NCI-H1436 (cell line): Measurements from ENCODE around the gene GPATCH1.
"Not testable (repeated sequence)": the region's sequence is repeated elsewhere in the genome, so short reads cannot be mapped to it uniquely, and the experiment has no call there.

Experiments used
- DNase-seq: peaks from one replicate; lab custom pipeline; 2025; lab: John Stamatoyannopoulos, UW

GPATCH1 gene, protein sequence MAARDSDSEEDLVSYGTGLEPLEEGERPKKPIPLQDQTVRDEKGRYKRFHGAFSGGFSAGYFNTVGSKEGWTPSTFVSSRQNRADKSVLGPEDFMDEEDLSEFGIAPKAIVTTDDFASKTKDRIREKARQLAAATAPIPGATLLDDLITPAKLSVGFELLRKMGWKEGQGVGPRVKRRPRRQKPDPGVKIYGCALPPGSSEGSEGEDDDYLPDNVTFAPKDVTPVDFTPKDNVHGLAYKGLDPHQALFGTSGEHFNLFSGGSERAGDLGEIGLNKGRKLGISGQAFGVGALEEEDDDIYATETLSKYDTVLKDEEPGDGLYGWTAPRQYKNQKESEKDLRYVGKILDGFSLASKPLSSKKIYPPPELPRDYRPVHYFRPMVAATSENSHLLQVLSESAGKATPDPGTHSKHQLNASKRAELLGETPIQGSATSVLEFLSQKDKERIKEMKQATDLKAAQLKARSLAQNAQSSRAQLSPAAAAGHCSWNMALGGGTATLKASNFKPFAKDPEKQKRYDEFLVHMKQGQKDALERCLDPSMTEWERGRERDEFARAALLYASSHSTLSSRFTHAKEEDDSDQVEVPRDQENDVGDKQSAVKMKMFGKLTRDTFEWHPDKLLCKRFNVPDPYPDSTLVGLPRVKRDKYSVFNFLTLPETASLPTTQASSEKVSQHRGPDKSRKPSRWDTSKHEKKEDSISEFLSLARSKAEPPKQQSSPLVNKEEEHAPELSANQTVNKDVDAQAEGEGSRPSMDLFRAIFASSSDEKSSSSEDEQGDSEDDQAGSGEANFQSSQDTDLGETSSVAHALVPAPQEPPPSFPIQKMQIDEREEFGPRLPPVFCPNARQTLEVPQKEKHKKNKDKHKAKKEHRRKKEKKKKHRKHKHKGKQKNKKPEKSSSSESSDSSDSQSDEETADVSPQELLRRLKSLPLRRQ

DNA sequence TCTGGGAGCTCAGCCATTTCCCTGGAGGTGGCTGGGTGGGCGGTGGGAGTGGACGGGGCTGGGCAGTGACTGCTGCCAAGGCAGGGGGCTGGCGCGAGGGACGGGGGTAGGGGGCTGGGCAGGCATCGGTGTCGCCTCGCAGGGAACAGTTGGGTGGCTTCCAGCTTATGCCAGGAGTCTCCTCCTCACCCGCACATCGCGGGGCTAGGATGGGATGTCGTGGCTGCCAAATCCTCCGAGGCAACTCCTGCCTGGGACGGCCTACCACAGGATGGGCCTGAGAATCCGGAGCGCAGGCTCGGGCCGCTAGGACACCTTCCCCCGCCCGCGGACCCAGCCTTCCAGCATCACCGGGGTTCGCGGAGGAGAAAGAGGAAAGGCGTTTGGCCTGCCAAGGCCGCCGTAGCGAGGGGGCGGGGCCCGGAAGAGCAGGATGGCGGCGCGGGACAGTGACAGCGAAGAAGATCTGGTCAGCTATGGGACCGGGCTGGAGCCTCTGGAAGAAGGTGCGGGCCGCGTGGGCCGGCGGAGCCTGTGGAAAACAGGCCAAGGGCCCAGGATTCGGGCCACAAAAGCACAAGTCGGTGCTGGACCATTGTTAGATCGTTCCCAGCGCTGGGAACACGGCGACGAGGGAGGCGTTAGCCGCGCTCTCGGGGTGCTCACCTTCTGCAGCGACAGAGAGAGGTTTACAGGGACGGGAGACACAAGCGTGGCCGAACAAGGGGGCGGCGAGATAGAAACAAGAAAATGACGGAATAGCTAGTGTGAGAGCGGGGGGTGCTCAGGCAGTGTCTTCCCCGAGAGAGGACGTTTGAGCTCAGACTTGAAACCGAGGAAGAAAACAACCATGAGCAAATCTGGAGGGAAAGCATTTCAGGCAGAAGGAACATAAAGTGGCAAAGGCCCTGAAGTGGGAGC is at the start of gene GPATCH1:
Gene GPATCH1 (plus strand): TSS at position 421 of the 921 bp plus-strand sequence. CDS start 13 bp downstream, at position 434.
- DNase-seq: peak; percentile 79

DNA sequence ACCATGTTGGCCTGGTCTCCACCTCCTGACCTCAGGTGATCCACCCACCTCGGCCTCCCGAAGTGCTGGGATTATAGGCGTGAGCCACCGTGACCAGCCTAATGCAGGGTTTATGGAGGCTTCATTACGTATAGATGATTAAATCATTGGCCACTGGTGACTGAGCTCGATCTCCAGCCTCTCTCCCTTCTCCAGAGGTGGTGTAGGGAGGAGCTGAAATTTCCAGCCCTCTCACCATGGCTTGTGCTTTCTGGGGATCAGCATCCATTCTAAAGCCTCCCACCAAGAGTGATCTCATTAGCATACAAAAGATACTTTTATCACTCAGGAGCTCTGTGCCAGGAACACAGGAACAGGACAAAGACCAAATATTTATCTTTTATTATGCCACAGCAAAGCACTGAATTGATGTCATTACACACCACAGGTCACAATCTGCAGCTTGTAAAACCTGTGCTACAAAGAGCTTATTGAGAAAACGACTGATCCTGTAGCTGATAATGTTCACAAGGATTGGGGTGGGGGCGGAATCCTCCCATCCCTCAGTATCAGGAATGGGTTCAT is 48.7 kb upstream of the GPATCH1 start:
- no peak for DNase-seq

DNA sequence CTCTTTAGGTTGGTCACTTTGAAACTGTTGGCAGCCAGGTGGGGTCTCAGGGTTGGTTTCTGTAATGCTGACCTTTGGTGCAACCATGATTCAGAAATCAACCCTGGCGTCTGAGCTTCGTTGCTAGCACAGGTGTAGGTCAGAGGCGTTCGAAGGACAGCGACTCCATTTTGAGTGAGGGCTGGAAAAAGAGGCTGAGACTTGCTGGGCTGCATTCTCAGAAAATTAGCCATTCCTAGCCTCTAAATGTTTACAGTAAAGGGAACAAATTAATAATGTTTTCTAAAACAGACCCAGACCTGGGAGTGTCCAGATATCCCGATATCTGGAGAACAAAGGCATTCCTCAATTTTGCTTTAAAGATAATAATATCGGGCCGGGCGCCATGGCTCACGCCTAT is 45.5 kb upstream of the GPATCH1 start:
- no peak for DNase-seq

DNA sequence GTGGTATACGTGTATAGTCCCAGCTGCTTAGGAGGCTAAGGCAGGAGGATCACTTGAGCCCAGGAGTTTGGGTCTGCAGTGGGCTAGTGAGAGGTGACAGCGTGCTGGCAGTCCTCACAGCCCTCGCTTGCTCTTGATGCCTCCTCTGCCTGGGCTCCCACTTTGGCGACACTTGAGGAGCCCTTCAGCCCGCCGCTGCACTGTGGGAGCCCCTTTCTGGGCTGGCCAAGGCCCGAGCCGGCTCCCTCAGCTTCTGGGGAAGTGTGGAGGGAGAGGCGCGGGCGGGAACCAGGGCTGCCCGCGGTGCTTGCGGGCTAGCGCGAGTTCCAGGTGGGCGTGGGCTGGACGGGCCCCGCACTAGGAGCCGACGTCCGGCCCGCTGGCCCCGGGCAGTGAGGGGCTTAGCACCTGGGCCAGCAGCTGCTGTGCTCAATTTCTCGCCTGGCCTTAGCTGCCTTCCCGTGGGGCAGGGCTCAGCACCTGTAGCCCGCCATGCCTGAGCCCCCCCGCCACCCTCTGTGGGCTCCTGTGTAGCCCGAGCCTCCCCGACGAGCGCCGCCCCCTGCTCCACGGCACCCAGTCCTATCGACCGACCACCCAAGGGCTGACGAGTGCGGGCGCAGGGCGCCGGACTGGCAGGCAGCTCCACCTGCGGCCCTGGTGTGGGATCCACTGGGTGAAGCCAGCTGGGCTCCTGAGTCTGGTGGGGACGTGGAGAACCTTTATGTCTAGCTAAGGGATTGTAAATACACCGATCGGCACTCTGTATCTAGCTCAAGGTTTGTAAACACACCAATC is 44.4 kb upstream of the GPATCH1 start:
- not testable (repeated sequence) for DNase-seq

DNA sequence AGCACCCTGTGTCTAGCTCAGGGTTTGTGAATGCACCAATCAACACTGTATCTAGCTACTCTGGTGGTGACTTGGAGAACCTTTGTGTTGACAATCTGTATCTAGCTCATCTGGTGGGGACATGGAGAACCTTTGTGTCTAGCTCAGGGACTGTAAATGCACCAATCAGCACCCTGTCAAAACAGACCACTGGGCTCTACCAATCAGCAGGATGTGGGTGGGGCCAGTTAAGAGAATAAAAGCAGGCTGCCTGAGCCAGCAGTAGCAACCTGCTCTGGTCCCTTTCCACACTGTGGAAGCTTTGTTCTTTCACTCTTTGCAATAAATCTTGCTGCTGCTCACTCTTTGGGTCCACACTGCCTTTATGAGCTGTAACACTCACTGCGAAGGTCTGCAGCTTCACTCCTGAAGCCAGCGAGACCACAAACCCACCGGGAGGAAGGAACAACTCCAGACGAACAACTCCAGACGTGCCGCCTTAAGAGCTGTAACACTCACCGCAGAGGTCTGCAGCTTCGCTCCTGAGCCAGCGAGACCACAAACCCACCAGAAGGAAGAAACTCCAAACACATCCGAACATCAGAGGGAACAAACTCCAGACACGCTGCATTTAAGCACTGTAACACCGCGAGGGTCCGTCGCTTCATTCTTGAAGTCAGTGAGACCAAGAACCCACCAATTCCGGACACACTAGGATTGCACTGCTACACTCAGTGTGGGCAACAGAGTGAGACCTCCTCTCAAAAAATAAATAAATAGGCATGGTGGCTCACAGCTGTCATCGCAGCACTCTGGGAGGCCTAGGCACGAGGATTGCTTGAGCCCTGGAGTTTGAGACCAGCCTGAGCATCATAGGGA is 43.6 kb upstream of the GPATCH1 start:
- DNase-seq: not testable (repeated sequence)

DNA sequence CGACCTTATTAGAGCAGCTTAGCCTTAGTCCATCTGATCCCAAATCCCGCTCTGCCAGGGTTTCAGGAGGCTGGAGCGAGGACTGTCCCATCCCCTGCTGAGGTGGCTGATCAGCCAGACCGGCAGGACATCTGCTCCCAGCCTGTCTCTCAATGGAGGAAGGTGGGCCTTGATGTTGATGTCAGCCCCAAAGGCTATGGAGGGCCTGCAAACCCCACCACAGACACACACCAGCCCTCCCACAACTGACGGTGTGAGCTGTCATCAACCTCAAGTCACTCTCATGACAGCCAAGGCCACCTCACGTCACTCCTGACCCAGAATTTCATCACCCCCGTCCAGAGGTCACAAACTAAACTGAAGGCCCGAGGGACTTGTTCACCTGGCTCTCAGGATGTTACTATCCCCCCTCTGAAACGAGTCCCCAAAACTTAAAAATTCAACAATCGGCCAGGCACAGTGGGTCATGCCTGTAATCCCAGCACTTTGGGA is 41.8 kb upstream of the GPATCH1 start:
- no peak for DNase-seq

DNA sequence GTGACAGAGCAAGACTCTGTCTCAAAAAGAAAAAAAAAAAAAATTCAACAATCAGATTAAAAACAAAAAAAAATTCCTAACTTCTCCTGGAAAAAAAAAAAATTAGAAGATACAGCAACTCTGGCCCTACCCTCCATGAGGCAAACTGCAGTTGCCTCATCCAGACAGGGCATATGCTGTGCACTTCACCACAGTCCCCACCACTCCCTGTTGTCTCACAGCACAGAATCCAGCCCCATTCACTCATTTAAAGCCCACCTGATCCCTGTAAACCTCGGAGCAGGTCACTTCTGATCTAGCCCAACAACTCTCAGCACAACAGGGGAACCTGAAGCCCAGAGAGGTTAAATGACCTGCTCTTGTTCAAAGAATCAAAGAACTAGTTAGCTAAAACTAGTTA is 41.2 kb upstream of the GPATCH1 start:
- no peak for DNase-seq

DNA sequence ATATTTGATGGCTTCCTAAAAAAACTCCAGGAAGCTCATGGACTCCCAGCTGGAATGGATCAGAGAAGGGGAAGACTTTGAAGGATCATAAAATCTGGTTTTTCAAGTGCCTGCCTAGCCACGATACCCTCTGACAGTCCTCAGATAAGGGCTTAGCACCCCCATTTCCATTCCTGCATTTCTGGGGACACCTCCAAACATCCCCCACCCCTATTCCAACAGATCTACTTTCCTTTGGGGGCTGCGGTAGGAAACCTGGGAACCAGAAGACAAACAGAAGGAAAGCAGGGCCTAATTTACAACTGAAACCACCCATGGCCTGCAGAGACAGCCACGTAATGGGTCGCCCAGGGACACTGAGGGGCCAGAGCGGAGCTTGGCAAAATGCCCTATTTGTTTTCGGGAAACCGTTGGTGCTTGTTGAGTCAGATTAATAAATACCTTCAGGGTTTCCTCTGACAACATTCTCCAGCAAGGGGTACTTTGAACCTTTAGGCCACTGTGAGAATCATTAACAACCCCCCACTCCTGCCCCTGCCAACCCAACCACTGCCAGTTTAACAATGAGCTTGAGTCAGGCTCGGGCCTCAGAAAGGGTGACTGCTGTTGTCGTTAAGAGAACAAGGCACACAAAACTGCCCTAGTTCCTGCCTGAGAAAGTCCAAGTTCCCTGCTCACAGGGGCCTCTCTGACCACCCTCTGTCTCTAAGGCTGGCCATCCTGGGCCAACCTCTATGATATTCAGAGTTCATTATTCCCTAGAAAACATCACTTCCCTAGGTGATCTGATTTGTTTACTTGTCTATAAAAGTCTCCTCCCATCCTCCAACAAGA is 39.8 kb upstream of the GPATCH1 start:
- no peak for DNase-seq

DNA sequence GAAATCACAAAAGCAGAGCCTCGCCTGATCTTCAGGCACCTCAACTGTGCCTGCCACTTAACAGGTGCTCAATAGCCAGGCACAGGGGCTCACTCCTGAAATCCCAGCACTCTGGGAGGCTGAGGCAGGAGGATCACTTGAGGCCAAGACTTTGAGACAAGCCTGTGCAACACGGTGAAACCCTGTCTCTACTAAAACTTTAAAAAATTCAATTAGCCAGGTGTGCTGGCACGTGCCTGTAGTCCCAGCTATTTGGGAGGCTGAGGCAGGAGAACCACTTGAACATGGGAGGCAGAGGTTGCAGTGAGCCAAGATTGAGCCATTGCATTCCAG is 39.2 kb upstream of the GPATCH1 start:
- not testable (repeated sequence) for DNase-seq

DNA sequence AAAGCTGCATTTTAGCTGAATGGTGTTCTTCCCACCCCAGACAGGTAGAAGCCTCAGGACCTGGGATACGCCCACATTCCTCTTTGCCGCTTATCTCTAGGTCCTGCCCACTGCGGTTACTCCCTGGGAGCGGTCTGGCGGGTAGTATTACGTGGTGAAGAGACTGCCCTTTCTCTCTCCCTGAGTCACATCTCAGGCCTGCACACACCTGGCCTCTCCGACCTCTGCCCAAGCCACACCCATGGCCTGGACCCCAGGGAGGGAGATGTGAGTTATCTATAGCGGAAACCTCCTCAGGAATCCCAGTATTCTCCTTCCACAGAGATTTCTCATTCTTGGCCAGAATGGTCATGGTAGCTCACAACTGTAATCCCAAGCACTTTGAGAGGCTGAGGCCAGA is 33.6 kb upstream of the GPATCH1 start:
- DNase-seq: no peak

DNA sequence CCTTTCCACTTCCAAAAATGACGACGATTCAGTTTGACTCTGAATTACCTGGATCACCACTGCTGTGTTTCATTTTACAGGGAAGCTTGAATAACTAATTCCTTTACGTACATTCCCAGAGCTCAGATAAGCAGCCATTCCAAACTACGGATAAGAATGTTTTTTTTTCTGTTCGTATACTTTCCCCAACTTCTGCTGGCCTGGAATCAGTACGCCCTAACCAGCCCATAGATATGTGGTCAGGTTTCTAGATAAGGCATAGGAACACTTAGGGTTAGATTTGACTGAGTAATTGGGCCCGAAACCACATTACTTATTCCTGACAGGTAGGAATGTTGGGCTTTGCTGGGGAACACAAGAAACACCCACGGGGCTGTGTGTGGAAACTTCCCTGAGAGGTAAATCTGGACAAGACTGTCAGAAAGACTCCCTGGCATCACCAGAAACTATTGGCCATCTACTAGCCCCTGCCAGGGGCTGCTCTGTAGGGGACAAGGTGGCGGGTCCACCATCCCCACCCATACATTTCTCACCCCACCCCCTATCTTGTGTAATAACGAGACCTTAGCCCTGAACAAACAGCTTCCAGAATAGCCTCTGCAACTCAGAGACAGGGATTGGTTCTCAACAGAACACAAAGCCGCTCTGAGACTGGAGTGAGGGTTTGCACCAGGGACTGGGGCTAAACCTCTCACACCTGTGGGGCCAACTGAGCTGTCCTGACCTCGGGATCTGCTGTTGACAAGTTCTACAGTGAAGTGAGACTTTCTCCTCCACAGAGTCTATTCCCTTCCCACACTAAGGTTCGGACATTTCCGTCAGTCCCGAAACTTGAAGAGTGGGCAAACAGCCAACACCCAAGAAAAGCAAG is 31.9 kb upstream of the GPATCH1 start:
- DNase-seq: no peak

DNA sequence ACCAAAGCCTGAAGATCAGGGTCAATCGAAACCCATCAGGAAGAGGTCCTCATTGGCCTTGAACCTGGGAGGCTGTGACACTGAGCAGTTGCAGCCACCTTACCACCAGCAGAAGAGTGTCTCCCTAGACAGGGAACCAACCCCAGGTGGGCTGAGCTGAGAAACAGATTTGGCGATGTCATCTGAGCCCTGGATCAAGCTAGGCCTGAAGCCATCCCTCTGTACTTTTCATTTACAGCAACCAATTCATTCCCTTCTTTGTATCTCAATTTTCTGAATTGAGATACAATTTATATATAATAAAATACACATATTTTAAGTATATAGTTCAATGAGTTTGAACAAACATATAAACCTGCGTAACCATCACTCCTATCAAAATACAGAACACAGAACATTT is 30.9 kb upstream of the GPATCH1 start:
- DNase-seq: no peak

DNA sequence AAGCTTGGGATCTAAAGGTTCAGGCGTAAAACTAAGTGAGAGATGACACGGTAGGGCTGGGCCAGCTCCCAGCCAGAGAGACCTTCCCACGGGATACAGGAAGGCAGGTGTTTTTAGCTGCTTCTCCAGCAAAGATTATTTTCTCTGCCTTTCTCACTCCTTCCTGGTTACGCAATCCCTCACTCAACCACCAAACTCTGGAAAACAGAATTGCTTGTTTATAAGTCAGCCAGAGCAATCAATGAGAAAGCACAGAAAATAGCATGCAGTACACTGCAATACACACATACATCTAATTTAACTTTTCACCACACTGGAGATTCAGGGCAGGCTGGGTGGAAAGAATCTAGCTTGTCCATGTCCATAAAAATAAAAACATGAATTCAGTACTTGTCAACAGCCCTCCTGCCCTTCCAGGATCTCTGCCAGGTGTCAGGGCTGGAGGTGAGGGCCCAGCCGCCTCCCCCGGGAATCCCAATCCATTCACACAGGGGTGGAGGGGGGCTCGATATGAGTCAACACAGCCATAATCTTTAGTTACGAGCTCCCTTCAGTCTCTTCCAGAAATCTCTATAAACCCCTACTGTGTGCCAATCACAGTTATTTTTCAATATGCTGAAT is 28.5 kb upstream of the GPATCH1 start:
- DNase-seq: no peak

DNA sequence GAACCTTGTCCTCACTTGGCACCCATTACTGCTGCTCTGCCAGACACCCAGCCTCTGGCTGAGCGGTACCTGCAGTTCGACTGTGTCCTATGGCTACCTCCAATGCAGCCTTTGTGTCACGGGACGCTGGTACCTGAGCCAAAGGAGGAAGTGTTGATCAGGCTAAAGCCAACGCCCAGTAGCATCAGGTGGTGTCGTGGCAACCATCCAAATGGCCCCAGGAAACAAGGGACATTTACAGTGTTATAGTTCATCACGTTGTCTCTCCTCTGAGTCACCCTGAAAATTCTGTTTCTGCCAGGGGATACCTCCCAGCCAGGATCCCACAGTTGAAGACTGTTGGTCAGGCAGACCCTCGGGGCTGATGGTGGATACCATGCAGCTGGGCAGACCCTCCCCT is 26.4 kb upstream of the GPATCH1 start:
- no peak for DNase-seq

DNA sequence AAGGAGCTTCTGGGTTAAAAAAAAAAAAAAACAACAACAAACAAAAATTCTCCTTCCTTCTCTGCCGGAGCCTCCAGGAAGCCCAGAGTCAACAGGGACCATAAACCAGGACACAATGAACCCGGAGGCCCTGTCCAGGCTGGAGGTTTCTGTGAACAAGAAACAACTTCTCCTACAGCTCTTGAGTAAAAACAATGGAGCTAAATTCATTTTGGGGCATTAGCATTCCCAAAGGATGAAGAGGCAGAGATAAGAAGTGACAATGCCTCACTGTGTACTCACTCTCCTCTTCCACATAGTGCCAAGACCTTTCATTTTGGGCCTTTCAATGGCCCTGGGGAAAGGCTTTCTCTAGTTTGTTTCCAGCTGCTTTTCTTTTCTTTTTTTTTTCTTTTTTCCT is 25.3 kb upstream of the GPATCH1 start:
- DNase-seq: no peak

DNA sequence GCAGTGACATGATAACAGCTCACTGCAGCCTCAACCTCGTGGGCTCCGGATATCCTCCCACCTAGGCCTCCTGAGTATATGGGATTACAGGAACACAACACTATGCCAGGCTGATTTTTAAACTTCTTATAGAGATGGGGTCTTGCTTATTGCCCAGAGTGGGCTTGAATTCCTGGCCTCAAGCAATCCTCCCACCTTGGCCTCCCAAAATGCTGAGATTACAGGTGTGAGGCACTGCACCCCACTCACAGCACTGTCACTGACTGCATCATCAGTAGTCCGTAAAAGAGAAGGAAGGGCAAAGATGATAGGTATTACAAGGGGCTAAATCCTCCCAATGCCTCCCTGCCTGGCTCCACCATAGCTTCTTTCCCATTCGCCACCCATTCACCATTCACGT is 20.4 kb upstream of the GPATCH1 start:
- DNase-seq: no peak

DNA sequence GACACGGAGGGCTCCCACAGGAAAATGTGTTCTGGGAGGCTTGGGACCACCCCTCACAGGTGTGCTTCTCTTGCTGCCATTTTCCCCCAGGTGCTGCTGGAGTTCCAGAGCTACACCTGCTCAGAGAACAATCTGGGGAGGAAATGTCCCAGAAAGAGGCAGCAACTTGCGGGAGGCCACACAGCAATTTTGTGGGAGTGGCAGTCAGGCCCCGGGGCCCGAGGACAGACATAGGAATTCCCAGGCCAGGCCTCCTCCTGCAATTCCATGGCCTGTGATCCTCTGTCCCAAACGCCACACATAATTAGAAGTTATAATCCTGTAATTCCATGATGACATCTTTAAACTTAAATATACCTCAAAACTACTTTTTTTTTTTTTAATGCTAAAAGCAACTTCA is 18.1 kb upstream of the GPATCH1 start:
- no peak for DNase-seq
